HFFc6 (cell line): Measurements from ENCODE around the gene RFXANK. TPM values are rescaled to one million over a fixed set of nuclear protein-coding genes. Genes with fewer than 3 reads are reported as not detected.

Experiments used
- DNase-seq: peaks from one replicate; pipeline ENCODE4 v3.0.0-alpha.2; 2018
- H3K27ac Mint-ChIP-seq: 2 replicates; pipeline ENCODE4 v1.8.0; 2020; ENCODE audit warnings: mild to moderate bottlenecking, mixed read lengths
- H3K27me3 Mint-ChIP-seq: 2 replicates; pipeline ENCODE4 v1.8.0; 2021; ENCODE audit warnings: mild to moderate bottlenecking, moderate library complexity, mixed read lengths; ENCODE audit not compliant: insufficient read depth
- H3K36me3 Mint-ChIP-seq: 2 replicates; pipeline ENCODE4 v1.8.0; 2021; ENCODE audit warnings: low read depth, mixed read lengths
- H3K4me1 Mint-ChIP-seq: 2 replicates; pipeline ENCODE4 v1.8.0; 2020; ENCODE audit warnings: low read depth, mixed read lengths
- H3K4me3 Mint-ChIP-seq: 2 replicates; pipeline ENCODE4 v1.8.0; 2020; ENCODE audit warnings: mild to moderate bottlenecking, moderate library complexity, mixed read lengths
- H3K9me3 Mint-ChIP-seq: 2 replicates; pipeline ENCODE4 v1.8.0; 2020; ENCODE audit warnings: mild to moderate bottlenecking, mixed read lengths
- total RNA-seq, 6 experiments: library from RNA; stranded (reverse); fragmentation: NEBNext Ultra II Directional; extraction: Animal tissue kit (Norgen Biotek cat#: 25700); gene quantifications; 2 replicates in 1 of 6; 3 replicates in 5 of 6; pipeline ENCODE4 v1.2.3, GENCODE V29; 2021
- TF ChIP-seq, protein P1 (sequence below): fragments of 200-600 bp; sonication (generic); IDR thresholded peaks from 2 replicates; pipeline ENCODE4 v1.5.0; 2021; ENCODE audit warnings: antibody characterized with exemption, mild to moderate bottlenecking

The RFXANK gene
- total RNA-seq, 6 experiments from 2014 or later = 63.7 to 84.6 (median 75.7) TPM

DNA sequence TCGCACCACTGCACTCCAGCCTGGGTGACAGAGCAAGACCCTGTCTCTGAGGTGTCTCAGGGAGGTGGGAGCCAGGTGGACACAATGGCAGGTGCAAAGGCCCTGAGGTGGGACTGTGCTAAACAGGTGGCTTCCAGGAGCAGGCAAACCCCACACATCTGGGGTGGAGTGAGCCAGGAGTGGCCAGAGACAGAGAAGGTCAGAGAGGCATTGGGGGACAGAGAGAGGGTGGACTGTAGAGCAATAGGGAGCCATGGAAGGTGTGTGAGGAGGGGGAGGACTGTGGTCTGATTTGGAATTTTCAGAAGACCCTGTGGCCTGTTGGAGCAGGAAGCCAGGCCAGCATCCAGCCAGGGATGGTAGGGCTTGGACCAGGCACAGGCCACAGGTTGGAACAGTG lies 26.7 kb upstream of the RFXANK start:
- no peaks in the 10 kb centered on the region for H3K36me3 Mint-ChIP-seq
- no peak for DNase-seq
- TF ChIP-seq, protein P1, sequence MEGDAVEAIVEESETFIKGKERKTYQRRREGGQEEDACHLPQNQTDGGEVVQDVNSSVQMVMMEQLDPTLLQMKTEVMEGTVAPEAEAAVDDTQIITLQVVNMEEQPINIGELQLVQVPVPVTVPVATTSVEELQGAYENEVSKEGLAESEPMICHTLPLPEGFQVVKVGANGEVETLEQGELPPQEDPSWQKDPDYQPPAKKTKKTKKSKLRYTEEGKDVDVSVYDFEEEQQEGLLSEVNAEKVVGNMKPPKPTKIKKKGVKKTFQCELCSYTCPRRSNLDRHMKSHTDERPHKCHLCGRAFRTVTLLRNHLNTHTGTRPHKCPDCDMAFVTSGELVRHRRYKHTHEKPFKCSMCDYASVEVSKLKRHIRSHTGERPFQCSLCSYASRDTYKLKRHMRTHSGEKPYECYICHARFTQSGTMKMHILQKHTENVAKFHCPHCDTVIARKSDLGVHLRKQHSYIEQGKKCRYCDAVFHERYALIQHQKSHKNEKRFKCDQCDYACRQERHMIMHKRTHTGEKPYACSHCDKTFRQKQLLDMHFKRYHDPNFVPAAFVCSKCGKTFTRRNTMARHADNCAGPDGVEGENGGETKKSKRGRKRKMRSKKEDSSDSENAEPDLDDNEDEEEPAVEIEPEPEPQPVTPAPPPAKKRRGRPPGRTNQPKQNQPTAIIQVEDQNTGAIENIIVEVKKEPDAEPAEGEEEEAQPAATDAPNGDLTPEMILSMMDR = no peak
- H3K27ac Mint-ChIP-seq = no peak overlapping the region
- no peaks in the 10 kb centered on the region for H3K4me1 Mint-ChIP-seq
- no peaks in the 10 kb centered on the region; the same call in 1 of the 2 replicates for H3K27me3 Mint-ChIP-seq
- no peak overlapping the region for H3K4me3 Mint-ChIP-seq
- H3K9me3 Mint-ChIP-seq = no peaks in the 10 kb centered on the region

- no peak for DNase-seq
- H3K27me3 Mint-ChIP-seq = no peaks in the 10 kb centered on the region; the same call in 1 of the 2 replicates
These were observed 24.4 kb upstream of the RFXANK start for GRCh38 chr19:19167612-19168011.

GRCh38 chr19:19169236-19170052 lies 22.6 kb upstream of the RFXANK start:
- DNase-seq = no peak

More at GRCh38 chr19:19167612-19168011, 24.4 kb upstream of the RFXANK start:
- Mint-ChIP-seq H3K36me3 (no peaks in the 10 kb centered on the region), H3K4me3 (no peak overlapping the region), H3K9me3 (no peaks in the 10 kb centered on the region), H3K27ac (no peak overlapping the region), H3K4me1 (no peaks in the 10 kb centered on the region)
- TF ChIP-seq, protein P1 = no peak

DNA sequence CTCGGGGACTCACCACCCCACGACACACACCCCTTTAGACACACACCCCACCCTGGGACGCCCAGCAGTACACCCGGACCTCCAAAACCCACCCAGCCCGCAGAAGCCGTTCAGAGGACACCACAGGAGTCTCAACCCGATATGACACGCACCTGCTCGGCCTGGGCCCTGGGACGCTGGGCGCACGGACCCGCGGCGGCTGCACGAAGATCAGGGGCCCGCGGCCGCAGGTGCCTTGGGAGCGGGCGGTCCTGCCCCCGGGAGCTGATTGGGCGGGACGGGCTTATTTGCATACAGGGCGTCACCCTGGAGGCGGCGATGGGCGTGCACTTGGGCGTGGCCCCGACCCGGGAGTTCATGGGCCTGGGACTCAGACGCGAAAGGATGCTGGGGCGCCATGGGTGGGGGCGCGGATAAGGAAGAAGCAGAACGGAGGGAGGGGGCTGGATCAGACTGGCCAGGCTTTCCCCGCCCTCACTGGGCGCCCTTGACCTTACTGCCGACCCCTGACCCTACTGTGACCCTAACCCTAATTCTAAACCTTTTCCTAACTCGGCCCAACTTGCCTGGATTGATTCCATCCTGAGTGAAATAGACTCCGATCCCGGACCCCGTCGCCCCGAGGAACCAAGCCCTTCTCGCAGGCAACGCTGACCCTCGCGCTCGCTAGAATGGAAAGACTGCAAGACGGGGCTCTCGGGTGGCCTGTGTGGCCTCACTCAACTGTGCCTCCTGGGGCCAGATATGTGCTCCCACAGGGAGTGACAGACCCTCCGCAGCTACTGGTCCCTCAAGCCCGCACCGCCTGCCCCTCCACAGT lies 21.8 kb upstream of the RFXANK start, which contains the start of gene MEF2B:
Gene MEF2B (minus strand): TSS at position 211 of the 820 bp plus-strand sequence. CDS start 19,528 bp downstream, outside the sequence.
- H3K4me1 Mint-ChIP-seq = no peaks in the 10 kb centered on the region
- no peaks in the 10 kb centered on the region for H3K36me3 Mint-ChIP-seq
- no peak within 1 kb of the TSS for H3K27ac Mint-ChIP-seq
- no peak within 1 kb of the TSS for H3K4me3 Mint-ChIP-seq
- DNase-seq = no peak
- no peaks in the 10 kb centered on the region for H3K9me3 Mint-ChIP-seq
- no peaks in the 10 kb centered on the region; the same call in 1 of the 2 replicates for H3K27me3 Mint-ChIP-seq
- TF ChIP-seq, protein P1 = no peak

More at GRCh38 chr19:19169236-19170052, 22.6 kb upstream of the RFXANK start:
- TF ChIP-seq, protein P1 = no peak
- H3K4me3 Mint-ChIP-seq = no peak overlapping the region
- H3K27ac Mint-ChIP-seq = no peak overlapping the region
- no peaks in the 10 kb centered on the region for H3K4me1 Mint-ChIP-seq
- H3K9me3 Mint-ChIP-seq = no peaks in the 10 kb centered on the region
- H3K27me3 Mint-ChIP-seq = no peaks in the 10 kb centered on the region; the same call in 1 of the 2 replicates
- H3K36me3 Mint-ChIP-seq = no peaks in the 10 kb centered on the region

- TF ChIP-seq, protein P1 = no peak
- Mint-ChIP-seq H3K4me3 (no peak overlapping the region), H3K27ac (no peak overlapping the region), H3K36me3 (no peaks in the 10 kb centered on the region), H3K27me3 (no peaks in the 10 kb centered on the region; the same call in 1 of the 2 replicates), H3K4me1 (no peaks in the 10 kb centered on the region), H3K9me3 (no peaks in the 10 kb centered on the region)
- no peak for DNase-seq
These were observed 21.0 kb upstream of the RFXANK start for GRCh38 chr19:19170873-19171672.
